ENCODE results near the gene PLA1A.

Gene PLA1A

DNA sequence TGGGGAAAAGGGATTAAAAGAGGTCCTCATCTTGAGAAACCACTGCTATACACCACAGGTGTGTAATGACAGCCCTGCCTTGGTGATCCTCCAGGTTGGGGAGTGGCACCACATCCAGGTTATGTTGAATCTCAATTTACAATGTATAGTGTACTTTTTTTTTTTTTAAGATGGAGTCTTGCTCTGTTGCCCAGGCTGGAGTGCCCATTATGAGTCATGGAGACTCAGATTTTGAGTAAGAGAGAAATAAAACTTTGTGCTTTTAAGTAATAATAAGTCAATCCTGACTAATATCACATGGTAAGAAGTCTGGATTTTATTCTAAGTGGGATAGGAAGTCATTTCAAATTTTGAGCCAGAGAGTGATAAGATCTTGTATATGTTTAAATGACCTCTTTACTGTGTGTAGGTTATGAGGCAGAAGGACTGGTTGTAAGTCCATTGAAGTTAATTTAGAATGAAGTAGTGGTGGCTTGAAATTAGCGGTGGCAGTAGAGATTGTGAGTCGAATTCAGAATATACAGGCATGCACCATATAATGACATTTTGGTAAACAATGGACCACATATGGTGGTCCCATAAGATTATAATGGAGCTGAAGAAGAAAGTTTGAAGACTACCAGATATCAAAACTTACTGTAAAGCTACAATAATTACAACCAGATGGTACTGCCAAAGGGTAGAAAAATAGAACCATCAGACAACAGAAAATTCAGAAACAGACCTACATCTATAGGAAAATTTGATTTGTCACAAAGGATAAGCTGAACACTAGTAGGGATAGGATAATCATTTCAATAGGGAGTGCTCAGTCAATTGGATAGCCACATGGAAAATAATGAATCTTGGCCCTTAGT is 42.0 kb downstream of the PLA1A start:
- Histone ChIP-seq H3K27me3 (ENCODE audit: insufficient read depth, low read length, poor library complexity, severe bottlenecking) (no peaks in the 10 kb centered on the region), H3K9me3 (ENCODE audit: insufficient read depth, low read depth, low read length) (no peaks in the 10 kb centered on the region), H3K9ac (ENCODE audit: low read depth, low read length, poor library complexity, severe bottlenecking) (peak overlapping the region; percentile 63), H3K4me1 (ENCODE audit: insufficient read depth, low read length, poor library complexity, severe bottlenecking) (peaks cover 11% of the 10 kb centered on the region), H3K36me3 (ENCODE audit: insufficient read depth, low read length) (no peaks in the 10 kb centered on the region), H2AFZ (ENCODE audit: low read length) (peak overlapping the region; percentile 46; the same call in 1 of the 2 replicates), H4K20me1 (ENCODE audit: insufficient read depth, low read length, poor library complexity, severe bottlenecking) (no peaks in the 10 kb centered on the region), H3F3A (ENCODE audit: low read depth) (no peaks in the 10 kb centered on the region), H3K4me3 (ENCODE audit: low read length, poor library complexity, severe bottlenecking) (no peak overlapping the region), H3K9me2 (replicated peaks; ENCODE audit: low read depth, low read length) (no peaks in the 10 kb centered on the region), H3K4me2 (ENCODE audit: low read depth, low read length, poor library complexity, severe bottlenecking) (no peak overlapping the region), H3K79me2 (ENCODE audit: insufficient read depth, low read length) (no peaks in the 10 kb centered on the region)
- TF ChIP-seq EZH2phosphoT487 (IDR thresholded peaks at IDR 0.05; ENCODE audit: borderline replicate concordance) = no peak
- TF ChIP-seq, protein P1, sequence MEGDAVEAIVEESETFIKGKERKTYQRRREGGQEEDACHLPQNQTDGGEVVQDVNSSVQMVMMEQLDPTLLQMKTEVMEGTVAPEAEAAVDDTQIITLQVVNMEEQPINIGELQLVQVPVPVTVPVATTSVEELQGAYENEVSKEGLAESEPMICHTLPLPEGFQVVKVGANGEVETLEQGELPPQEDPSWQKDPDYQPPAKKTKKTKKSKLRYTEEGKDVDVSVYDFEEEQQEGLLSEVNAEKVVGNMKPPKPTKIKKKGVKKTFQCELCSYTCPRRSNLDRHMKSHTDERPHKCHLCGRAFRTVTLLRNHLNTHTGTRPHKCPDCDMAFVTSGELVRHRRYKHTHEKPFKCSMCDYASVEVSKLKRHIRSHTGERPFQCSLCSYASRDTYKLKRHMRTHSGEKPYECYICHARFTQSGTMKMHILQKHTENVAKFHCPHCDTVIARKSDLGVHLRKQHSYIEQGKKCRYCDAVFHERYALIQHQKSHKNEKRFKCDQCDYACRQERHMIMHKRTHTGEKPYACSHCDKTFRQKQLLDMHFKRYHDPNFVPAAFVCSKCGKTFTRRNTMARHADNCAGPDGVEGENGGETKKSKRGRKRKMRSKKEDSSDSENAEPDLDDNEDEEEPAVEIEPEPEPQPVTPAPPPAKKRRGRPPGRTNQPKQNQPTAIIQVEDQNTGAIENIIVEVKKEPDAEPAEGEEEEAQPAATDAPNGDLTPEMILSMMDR (conservative IDR thresholded peaks at IDR 0.05; ENCODE audit: low read length) = no peak

DNA sequence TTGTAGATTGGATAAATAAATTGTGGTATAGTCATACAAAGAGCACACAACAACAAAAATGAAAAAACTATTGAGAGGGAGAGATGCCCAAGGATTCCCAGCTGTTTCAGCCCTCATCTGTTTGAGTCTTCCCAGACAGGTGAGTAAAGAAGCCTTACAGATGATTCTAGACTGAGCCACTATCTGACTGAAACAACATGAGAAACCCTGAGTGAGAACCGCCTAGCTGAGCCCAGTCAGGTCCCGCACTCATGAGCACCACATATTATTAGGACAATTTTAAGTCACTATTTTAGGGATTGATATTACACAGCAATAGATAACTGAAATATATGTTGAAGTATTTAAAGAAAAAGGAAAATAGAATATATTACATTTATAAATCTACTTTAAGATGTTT is 43.7 kb downstream of the PLA1A start:
- no peak overlapping the region for H3K4me2 ChIP-seq (ENCODE audit: low read depth, low read length, poor library complexity, severe bottlenecking)
- H3K79me2 ChIP-seq (ENCODE audit: insufficient read depth, low read length) = no peaks in the 10 kb centered on the region

DNA sequence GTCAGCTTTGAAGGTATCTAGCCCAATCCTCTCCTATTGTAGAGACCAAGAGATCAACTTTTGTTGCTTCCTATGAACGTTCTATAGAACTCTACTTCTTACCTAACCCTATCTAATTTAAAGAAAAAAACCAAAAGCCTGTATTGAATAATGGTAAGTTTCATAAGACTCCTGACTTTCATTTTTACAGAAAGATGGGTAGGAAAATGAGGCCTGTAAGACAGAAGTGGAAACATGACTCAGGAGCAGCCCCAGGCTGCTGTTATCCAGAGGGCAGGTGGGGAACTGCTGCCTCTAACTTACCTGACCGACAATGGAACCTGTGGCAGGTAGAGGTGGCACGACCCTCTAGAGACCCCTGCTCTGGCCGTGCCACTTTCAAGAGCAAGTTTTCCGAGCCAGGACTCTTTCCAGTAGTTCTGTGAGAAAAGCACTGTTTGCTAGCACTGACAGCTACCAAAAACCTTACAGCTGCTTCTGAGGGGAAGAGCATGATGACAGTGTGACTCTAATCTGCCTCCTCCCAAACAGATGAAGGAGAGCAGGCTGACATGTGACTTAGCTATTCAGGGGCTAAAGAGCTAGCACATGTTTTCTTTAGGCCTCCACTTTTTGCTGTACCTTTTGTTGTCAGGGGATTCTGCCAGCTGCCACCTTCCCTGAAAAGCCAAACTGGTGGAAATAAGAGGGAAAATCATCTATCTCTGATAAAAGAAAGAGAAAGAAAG is 45.2 kb downstream of the PLA1A start:
- no peaks in the 10 kb centered on the region for H3K79me2 ChIP-seq (ENCODE audit: insufficient read depth, low read length)
- H2AFZ ChIP-seq (ENCODE audit: low read length) = no peak overlapping the region
- no peaks in the 10 kb centered on the region for H3F3A ChIP-seq (ENCODE audit: low read depth)
- TF ChIP-seq EZH2phosphoT487 (IDR thresholded peaks at IDR 0.05; ENCODE audit: borderline replicate concordance) = no peak
- H3K9me2 ChIP-seq (replicated peaks; ENCODE audit: low read depth, low read length) = no peaks in the 10 kb centered on the region
- H3K4me2 ChIP-seq (ENCODE audit: low read depth, low read length, poor library complexity, severe bottlenecking) = no peak overlapping the region
- H3K36me3 ChIP-seq (ENCODE audit: insufficient read depth, low read length) = no peaks in the 10 kb centered on the region
- no peaks in the 10 kb centered on the region for H3K9me3 ChIP-seq (ENCODE audit: insufficient read depth, low read depth, low read length)
- no peaks in the 10 kb centered on the region for H3K27me3 ChIP-seq (ENCODE audit: insufficient read depth, low read length, poor library complexity, severe bottlenecking)
- peaks cover 11% of the 10 kb centered on the region for H3K4me1 ChIP-seq (ENCODE audit: insufficient read depth, low read length, poor library complexity, severe bottlenecking)
- H4K20me1 ChIP-seq (ENCODE audit: insufficient read depth, low read length, poor library complexity, severe bottlenecking) = no peaks in the 10 kb centered on the region
- no peak overlapping the region for H3K9ac ChIP-seq (ENCODE audit: low read depth, low read length, poor library complexity, severe bottlenecking)
- H3K4me3 ChIP-seq (ENCODE audit: low read length, poor library complexity, severe bottlenecking) = no peak overlapping the region

More for the DNA sequence above, 43.7 kb downstream of the PLA1A start:
- Histone ChIP-seq H3K36me3 (ENCODE audit: insufficient read depth, low read length) (no peaks in the 10 kb centered on the region), H3K4me3 (ENCODE audit: low read length, poor library complexity, severe bottlenecking) (no peak overlapping the region), H3K4me1 (ENCODE audit: insufficient read depth, low read length, poor library complexity, severe bottlenecking) (peaks cover 11% of the 10 kb centered on the region), H4K20me1 (ENCODE audit: insufficient read depth, low read length, poor library complexity, severe bottlenecking) (no peaks in the 10 kb centered on the region), H3K9me2 (replicated peaks; ENCODE audit: low read depth, low read length) (no peaks in the 10 kb centered on the region), H2AFZ (ENCODE audit: low read length) (no peak overlapping the region), H3K9ac (ENCODE audit: low read depth, low read length, poor library complexity, severe bottlenecking) (no peak overlapping the region), H3F3A (ENCODE audit: low read depth) (no peaks in the 10 kb centered on the region), H3K9me3 (ENCODE audit: insufficient read depth, low read depth, low read length) (no peaks in the 10 kb centered on the region), H3K27me3 (ENCODE audit: insufficient read depth, low read length, poor library complexity, severe bottlenecking) (no peaks in the 10 kb centered on the region)
- no peak for TF ChIP-seq EZH2phosphoT487 (IDR thresholded peaks at IDR 0.05; ENCODE audit: borderline replicate concordance)
- TF ChIP-seq, protein P1 (conservative IDR thresholded peaks at IDR 0.05; ENCODE audit: low read length) = no peak

Data from Loucy (cell line).